ENCODE results near the gene IL4I1.
A peak's percentile ranks its signal among the peaks of the same experiment; 100 is the strongest.

IL4I1 gene

DNA sequence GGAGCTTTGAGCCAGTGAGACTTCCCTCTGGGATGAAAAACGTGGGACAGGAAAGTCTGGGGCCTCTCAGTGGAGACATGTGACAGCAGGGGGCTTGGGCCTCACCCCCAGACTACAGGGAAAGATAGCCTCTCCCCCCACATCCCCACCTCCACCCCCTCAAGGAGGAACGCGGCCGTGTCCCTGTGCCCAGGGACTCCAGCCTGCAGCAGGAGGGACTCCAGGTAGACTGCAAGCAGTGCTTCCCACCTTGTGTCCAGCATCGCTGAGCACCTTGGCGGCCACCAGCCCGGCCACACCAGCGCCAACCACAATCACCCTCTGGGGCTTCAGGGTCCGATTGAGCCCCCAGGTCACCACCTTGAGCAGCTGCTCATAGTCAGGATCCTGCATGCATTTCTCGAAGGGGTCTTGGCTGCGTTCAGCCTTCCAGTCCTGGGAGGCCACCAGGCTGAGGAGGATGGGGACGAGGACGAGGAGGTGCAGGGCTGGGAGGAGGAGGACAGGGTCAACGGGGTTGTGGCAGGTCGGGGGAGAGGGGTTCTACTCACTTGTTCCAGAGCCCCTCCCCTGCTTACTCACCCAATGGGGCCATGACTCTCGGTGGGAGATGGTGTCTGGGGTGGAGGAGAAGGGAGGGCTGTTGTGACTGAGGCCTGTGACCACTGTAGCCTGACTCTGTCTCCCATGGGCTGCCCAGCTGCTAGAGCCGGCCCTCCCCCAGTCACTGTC is 955 bp downstream of the IL4I1 start:
- DNase-seq (ENCODE audit: low read depth), result no peak

DNA sequence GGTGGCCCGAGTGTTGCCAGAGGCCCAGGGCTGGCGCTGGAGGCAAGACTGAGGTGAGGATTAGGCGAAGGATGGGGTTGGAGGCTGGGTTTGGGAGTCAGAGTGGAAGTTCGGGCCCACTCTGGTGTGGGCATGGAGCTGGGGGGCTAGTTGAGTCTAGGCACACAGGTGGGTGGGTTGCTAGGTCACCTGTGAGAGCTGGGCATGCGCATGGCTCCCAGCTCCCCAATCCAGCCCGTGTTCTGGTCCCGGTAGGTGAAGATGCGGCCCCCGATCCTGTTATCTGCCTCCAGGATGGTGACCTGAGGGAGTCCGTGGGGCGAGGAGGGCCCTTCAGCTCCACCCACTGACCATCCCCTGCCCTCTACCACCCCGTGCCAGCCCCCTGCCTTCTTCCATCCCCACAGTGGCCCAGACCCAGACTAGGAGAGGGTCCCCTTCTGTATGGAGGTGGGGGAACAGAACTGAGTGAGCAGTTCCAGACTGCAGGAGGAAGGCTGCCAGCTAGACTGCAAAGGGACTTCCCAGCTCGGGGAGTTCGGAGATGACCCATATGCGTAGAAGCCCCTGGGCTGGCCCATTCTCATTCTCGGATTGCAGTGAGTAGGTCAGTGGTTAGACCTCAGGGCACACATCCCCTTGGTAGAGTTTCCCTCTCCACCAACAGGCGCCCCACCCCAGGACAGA is 1.7 kb downstream of the IL4I1 start:
- no peak for DNase-seq (ENCODE audit: low read depth)

DNA sequence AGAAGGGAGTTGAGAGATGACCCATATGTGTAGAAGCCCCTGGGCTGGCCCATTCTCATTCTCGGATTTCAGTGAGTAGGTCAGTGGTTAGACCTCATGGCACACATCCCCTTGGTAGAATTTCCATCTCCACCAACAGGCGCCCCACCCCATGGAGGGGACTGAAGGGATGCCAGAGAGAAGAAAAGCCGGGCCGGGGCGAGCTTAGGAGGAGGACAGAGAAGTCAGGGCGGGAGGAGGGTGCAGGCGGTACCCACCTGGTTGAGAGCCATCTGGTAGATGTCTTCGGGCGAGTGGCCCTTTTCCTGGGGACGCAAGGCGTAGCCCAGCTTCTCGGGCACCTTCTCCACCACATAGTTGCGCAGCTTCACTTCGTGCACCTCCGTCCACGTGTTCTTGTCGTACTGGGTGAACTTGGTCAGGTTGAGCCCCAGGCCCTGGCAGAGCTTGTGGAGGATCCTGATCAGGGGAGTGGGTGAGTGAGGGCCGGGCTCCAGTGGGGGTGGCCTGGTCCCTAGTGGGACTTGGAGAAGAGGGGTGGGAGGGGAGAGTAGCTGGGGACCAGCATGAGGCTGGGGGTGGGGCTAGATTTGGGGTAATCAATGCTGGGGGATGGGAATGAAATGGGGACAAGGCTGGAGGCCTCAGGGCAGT is 2.5 kb downstream of the IL4I1 start:
- no peak for DNase-seq (ENCODE audit: low read depth)

DNA sequence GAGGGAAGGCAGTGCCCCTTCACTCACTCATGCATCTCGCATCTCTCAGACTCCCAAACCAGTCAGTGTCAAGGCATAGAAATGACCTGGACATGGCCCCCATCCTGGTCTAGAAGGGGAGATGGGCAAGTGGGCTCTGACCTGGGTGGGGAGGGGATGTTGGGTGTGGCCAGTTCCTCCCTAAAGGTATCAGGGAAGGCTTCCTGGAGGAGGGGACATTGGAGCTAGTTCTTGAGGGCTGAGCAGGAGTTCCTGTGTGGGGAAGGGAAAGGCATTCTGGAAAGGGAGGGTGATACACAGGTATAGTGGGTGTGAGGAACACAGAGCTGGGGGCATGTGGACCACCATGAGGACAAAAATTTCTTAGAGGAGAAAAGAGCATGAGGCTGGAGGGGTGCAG is 4.0 kb downstream of the IL4I1 start:
- DNase-seq (ENCODE audit: low read depth), result no peak

DNA sequence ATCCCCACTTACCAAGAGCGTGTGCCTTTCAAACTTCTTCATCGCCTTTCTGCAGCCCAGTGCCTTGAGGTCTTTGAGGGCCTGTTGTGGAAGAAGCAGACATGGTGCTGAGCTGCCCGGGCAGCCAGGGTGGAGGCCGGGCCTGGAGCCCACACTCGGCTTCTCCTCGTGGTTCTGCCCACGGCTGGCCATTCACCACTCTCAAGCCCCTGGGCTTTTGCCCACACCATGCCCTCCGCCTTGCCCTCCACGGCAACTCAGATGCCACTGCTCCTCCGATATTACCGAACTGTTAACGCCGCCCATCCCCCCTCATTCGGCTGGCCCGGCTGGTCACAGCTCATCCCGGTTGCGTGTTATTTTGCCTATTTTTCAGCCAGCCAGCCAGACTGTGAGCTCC is 5.3 kb downstream of the IL4I1 start:
- no peak for DNase-seq (ENCODE audit: low read depth)

DNA sequence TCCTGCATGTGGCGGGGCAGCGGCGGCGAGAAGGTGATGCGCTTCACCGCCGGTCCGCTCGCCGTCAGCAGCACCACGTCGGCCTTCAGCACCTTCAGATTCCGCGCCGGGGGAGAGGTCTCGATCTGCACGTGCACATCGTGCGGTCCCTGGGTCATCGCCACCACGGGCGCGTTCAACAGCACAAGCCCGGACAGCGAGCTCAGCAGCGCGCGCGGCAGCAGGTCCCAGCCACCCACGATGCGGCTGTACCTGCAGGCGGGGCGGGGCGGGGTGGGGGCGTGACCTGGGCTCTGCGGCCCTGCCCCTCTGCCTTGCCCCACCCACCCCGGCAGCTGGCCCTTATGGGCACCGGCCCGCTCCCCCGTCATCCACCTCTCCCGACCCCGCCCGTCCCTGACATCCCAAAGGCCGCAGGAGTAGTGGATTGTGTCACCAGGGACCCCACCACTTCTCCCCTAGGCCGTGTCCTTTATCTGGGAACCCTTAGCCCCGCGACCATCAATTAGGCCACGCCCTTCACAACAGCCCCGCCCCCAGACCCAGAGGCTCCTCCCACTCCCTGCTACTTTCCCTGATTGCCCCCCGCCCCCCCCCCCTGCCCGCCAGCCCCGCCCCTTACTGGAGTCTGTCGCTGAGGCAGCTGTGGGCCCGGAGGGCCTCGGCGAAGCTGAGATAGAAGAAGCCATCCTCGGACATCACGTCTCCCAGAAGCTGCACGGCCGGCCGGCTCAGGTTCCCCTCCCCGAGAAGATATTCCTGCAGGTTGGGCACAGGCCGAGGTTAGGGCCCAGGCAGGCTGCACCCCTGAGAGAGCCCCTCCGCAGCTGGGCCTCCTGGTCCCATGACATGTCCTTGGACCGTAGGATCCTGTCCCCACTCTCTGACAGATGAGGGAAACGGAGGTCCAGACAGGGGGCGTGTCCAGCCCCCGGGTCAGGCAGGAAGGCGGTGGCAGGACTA is 6.1 kb downstream of the IL4I1 start:
- DNase-seq (ENCODE audit: low read depth), result peak; percentile 24

DNA sequence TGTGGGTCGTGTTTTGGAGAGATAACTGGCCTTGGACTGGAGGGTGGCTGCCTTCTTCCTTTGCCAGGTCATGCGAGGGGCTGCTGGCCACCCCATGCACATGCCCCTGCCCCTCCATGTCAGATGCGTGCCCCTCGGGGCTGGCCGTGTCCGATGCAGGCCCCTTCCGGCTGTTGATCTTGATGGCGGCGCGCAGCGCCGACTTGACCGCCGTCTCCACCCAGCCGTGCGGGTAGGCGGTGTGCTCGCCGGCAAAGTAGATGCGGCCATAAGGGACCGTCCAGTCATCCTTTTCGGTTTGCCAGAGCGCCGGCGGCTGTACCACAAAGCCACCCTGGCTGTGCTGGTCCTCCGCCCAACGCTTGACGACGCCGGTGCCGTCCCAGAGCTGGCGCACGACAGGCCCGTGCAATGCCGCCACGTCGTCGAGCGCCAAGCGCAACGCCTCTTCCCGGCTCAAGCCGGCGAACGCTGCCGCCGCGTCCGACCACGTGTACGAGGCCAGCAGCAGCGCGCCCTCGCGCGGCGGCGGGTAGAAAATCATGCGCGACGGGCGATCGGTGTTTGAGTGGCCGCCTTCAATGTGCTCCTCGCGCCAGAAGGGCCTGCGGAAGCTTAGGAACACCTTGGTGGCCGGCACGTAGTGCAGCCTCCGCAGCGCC is 6.9 kb downstream of the IL4I1 start:
- DNase-seq (ENCODE audit: low read depth), result peak; percentile 61

DNA sequence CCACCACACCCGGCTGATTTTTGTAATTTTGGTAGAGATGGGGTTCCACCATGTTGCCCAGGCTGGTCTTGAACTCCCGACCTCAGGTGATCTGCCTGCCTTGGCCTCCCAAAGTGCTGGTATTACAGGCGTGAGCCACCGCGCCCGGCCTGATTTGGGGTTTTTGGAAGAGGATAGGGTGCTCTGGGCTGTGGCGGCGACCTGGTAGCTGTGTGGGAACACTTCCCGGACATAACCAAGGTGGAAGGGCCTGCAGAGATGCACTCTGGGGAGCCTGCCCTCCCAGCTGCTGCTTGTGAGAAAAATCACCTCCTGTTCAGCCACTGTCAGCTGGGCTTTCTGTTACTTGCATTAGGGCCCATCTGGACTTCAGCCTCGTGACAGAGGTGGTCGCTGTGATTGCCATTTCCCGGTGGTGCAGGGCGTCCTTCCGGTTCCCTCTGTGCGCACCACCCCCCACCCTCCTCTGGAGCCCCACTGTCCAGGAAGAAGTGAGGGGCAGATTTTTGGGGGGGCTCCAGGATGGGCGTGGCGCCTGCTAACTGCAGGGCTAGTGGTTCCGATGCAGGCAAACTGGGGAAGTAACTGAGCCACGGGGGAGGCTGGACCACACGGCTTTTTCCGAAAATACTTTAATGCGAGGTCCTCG is 7.5 kb downstream of the IL4I1 start:
- DNase-seq (ENCODE audit: low read depth), result no peak

DNA sequence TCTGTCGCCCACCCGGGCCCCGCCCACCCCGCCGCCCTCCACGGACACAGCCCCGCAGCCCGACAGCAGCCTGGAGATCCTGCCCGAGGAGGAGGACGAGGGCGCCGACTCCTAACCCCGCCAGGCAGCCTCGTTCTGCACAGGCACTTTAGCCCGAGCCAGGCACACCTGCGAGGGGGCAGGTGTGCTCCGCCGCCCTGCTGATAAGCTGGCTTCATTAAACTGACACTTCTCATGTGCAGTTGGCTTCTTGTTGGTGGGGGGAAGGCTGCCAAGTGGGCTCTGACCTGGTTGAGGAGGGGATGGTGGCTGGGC is 8.2 kb downstream of the IL4I1 start:
- no peak for DNase-seq (ENCODE audit: low read depth)

DNA sequence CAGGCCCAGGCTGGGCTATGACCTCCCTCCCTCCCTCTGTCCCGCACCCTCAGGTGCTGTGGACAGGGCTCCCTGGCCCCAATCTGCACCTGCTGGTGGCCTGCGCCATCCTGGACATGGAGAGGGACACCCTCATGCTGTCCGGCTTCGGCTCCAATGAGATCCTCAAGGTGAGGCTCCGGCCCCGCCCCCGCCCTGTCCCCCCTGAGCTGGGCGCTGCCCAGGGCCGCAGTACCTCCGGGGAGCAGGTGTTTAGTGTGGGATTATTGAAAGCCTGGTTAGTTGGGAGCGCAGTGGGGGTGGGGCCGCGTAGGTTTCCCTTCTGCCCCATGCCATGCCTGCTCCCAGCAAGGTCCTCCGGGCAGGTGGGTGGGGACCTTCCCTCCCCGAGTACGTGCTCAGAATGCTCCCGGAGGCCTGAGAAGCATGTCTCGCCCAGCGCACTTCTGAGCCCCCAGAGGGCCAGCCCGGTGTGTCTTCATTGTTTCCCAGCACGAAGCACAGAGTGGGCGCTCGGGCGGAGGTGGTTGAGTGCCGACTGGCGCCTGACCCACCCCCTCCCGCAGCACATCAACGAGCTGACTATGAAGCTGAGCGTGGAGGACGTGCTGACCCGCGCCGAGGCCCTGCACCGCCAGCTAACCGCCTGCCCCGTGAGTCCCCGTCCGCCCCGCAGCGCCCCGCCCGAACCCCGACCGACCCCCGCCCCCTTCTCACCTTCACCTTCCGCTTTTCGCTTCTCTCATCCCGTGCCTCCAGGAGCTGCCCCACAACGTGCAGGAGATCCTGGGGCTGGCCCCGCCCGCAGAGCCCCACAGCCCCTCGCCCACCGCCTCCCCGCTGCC is 8.8 kb downstream of the IL4I1 start:
- DNase-seq (ENCODE audit: low read depth), result no peak

DNA sequence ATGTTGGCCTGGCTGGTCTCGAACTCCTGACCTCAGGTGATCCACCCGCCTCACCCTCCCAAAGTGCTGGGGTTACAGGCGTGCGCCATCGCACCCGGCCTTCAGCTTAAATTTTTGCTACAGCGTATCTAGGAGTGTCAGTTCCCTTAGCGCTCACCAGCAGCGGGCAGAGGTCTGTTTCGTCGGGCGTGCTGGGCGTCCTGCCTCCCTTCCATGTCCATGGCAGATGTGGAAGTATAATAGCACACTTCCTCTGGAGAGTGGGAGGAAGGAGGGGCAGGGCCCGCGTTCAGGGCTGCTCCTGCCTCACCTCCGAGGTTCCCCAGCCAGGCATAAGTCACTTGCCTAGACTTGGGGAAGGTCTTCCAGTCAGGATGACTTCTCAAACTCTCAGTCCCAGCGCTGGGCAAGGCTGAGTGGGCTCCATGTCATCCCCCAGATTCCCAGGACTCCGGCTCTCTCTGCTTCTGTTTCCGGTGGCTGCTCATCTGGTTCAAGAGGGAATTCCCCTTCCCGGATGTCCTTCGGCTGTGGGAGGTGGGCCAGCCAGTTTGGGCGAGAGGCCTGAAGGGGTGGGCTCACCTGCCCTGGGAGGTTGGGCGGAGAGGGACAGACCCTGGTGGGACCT is 9.5 kb downstream of the IL4I1 start:
- DNase-seq (ENCODE audit: low read depth), result no peak

DNA sequence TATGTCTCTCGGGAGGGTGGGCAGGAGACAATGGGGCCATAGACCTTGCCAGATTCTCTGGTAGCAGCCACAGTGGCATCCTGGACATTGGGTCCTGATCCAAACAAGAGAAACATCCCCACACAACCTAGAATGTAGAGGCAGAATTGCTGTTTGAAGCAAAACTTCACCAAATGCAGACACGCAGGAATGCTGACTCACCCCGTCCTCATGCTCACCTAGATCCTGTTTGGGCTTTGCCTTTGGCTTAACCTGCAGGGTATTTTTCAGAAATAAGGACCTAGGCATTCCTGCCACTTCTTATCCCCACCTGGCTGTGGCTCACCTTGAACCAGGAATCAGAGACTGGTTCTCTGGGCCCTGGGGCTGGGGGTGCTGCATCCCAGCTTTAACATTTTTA is 11.9 kb downstream of the IL4I1 start:
- DNase-seq (ENCODE audit: low read depth), result no peak

DNA sequence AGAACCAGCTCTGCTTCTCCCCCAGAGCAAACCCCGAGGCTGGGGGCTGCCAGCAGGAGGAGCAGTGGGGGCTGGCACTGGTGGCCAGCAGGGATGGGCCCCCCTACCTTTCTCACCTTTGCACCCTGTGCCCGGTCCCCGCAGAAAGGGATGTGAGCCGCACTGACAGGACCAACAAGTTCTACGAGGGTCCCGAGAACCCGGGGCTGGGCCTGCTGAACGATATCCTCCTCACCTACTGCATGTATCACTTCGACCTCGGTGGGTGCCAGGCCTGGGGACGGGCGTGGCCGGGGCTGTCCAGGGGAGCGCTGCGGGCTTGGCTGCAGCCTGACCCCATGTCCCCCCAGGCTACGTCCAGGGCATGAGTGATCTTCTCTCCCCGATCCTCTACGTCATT is 12.6 kb downstream of the IL4I1 start:
- DNase-seq (ENCODE audit: low read depth), result no peak

DNA sequence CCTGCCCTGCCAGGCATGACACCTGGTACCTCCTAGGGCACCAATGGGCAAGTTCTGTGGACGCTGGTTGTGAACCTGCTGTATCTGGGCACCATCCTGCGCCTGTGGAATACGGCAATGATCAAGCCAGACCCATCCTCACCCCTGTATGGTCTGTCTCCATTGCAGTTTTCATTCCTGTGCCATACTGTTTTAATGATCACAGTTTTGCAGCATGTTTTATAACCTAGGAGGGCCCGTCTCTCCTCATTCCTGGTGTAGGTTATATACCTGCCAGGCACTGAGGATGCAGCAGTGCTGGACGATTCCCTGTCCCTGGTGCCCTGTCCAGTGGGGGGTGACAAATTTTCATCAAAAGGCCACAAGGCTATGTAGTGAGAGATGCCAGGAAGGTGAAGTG is 13.6 kb downstream of the IL4I1 start:
- no peak for DNase-seq (ENCODE audit: low read depth)

DNA sequence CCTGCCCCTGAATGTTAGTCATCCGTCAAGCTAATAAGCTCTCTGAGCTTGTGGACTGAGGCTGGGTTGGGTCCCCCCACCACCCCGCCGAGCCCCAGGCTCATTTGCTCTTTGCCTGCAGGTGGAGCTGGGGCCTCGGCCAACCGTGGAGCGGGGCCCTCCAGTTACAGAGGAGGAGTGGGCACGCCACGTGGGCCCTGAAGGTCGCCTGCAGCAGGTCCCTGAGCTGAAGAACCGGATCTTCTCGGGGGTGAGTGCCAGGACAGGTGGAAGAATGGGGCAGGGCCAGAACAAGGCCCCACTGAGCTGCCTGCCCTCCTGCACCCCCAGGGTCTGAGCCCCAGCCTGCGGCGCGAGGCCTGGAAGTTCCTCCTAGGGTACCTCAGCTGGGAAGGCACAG is 14.0 kb downstream of the IL4I1 start:
- DNase-seq (ENCODE audit: low read depth), result no peak

DNA sequence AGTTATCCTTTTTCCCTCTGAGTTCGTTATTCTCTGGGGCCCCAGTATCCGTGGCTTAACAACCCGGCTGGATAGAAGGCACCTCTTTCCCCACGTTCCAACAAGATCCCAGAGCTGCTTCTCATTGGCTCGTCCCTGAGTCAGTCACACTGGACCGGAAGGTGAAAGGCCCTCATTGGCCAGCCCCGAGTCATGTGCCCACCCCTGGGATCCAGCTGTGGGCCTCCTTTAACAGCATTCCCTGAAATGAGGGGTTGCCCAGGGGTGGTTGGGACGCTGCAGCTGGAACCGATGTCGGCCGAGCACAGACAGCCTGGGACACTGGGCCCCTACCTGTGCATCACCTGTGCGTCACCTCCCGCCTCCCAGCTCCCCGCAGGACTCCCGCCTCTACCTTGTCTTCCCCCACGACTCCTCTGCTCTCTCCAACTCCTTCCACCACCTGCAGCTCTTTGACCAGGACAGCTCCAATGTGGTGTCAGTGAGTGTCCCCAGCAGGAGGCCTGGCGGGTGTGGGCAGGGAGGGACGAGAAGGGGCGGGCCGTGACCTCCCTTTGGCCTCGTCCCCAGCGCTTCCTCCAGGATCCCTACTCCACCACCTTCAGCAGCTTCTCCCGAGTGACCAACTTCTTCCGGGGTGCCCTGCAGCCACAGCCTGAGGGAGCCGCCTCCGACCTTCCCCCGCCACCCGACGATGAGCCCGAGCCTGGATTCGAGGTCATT is 14.9 kb downstream of the IL4I1 start:
- peak; percentile 25 for DNase-seq (ENCODE audit: low read depth)

DNA sequence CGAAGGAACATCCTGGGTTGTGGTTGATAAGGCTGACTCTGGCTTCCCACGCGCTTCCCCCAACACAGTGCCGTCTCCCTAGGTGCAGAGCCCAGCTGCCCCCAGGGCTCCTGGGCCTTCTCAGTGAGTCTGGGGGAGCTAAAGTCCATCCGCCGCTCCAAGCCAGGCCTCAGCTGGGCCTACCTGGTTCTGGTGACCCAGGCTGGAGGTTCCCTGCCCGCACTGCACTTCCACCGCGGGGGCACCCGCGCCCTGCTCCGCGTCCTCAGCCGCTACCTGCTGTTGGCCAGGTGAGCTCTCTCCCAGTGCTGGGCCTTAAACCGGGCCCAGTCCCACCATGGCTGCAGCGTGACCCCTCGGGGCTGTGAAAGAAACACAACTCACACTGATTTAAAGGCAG is 15.5 kb downstream of the IL4I1 start:
- DNase-seq (ENCODE audit: low read depth), result no peak

DNA sequence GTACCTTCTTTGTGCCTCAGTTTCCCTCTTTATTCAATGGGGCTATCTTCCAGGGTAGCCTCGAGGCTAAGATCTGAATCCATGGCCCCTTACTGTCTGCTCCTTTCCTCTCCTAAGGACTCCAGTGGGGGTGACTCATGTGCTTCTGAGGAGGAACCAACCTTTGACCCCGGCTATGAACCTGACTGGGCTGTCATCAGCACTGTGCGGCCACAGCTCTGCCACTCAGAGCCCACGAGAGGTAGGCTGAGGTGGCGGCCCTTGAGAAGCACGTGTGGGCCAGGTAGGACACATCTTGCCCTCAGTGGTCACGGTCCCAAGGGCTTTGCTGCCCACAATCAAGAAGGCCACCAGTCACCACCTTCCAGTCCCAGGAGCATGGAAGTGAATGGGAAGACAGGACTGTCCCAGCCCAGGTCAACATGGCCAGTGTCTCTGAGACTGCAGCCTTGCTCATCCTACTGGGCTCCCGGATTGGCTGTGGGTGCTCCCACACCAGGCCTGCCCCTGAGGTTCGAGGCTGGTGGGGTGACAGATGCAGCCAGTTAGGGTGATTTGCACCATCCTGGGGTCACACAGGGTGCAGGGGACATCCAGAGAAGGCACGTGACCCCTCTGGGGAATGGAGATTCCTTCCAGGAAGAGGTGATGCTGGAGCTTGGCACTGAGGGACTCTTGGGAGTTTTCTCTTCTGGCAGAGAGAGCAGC is 16.4 kb downstream of the IL4I1 start:
- DNase-seq (ENCODE audit: low read depth), result no peak

Measured in EH (cell line).